ENCODE results near the gene ADGRL1.

DNA sequence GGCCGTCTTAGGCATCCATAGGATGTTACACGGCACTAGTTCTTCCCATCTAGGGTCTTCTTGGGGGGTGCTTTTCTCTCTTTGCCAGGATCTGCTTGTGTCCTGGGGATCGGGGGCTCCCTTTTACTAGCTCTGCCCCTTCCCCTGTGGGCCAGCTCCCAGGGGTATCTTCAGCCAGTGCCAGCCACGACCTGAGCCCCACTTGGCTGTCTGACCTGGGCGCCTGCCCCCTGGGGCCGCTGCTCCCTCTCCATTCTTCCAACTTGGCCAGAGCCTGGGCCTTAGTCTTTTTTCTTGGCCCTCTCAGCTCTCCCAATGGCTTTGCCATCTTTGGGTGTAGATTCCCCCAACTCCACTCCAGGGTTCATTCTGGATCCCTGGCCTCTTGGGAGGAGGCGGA lies 91.5 kb downstream of the ADGRL1 start:
- TF ChIP-seq SUZ12 (IDR thresholded peaks at IDR 0.05) (no peak), FOXK2 (IDR thresholded peaks at IDR 0.05) (no peak), ZNF384 (IDR thresholded peaks at IDR 0.05) (no peak), FOXM1 (IDR thresholded peaks at IDR 0.05; ENCODE audit: borderline replicate concordance) (no peak)

Measured in HEK293T (cell line).